HG03066 (cell line): ENCODE results near the gene PACS1.

Experiments used
- ATAC-seq: cut with Tn5 transposase; IDR thresholded peaks from one replicate; pipeline ENCODE4 v1.9.1; 2021; ENCODE audit warnings: low read depth; ENCODE audit not compliant: unreplicated experiment

PACS1 gene

DNA sequence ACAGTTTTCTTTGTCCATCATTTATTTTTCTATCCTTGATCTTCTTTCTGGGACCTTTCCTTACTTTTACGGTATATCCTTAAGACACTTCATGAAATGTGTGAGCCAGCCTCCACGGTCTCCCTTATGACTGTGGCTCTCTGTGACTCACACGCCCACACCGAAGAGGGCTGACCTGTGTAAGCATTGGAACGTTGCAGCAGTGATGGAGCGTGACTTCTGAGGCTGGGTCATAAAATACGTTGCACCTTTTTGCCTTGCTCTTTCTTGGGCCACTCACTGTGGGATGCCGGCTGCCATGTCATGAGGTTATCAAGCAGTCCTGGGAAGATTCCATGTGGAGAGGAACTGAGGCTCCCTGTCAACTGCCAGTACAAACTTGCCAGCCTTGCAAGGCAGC is 102.1 kb downstream of the PACS1 start:
- ATAC-seq: no peak

DNA sequence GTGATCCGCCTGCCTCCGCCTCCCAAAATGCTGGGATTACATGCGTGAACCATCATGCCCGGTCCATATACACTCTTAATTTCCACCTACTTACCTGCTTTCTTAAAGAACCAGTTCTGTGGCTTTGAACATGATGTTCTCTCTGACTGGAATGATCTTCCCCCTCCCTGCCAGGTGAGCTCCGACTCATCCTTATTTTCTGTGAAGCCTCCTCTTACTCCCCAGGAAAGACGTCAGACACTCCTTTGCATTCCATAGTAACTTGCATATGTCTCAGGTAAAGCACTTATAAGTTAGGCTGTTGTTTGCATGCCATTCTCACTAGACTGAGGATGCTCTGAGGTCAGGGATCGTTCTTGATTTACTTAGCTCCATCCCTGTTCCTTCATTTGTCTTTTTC is 106.6 kb downstream of the PACS1 start:
- ATAC-seq: no peak

DNA sequence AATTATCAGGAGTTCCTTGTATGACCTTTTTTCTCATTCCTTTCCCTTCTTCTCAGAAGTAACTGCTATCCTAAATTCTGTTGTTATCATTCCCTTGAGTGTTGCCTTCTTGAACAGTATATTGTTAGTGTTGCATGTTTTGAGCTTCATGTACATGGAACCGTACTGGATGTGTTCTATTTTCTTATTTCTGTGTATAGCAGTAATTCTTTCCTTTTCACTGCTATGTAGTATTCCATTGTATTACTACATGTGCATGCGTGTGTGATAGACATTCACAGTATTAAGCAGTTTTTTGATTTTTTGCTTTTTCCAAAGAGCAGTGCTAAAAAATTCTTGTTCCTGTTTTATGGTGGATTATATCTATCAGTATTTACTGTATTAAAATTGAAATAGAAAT is 108.1 kb downstream of the PACS1 start:
- ATAC-seq: no peak

DNA sequence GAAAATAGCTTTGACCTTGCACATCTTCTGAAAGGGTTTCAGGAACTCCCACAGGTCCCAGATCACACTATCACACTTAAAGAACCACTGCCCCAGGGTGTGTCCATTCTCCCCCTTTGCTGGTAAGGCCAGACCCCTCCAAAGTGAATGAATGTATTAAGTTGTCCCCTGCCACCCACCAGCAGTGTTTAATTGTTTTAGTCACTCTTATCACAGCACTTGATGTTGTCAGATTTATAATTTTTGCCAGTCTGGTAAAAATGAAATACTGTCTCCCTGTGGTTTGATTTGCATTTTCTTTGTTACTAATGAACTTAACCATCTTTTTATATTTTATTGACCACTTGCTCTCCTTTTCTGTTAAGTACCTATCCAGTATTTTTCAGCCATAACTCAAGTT is 108.8 kb downstream of the PACS1 start:
- no peak for ATAC-seq

DNA sequence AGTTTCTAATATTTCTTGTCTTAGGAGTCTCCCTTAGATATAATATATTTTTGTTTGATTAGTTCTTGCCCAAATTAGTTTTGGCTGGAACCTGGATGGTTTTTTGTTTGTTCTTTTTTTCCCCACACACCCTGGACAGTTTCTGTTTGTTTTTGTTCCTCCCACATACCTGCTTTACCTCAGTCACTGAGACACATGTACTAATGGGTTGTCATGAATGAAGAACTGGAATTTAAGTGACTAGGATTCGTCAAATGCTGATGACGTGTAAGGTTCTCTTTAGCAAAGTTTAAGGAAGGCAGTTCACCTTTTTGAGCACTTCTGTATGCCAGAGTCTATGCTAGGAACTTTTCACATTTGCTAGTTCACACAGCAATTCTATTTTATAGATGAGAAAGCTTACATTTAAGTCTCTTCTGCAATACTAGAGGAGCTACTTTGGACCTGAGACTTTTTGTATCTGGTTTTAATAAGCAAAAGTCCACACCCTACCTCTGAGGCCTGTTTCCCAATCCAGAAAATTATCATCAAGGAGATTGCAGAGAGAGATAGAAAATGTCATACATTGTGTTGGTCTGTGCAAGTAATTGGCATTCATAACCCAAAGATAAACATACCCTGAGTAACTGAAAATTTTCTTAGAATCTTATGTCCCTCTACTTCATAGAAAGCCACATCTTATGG is 111.7 kb downstream of the PACS1 start:
- ATAC-seq: no peak

DNA sequence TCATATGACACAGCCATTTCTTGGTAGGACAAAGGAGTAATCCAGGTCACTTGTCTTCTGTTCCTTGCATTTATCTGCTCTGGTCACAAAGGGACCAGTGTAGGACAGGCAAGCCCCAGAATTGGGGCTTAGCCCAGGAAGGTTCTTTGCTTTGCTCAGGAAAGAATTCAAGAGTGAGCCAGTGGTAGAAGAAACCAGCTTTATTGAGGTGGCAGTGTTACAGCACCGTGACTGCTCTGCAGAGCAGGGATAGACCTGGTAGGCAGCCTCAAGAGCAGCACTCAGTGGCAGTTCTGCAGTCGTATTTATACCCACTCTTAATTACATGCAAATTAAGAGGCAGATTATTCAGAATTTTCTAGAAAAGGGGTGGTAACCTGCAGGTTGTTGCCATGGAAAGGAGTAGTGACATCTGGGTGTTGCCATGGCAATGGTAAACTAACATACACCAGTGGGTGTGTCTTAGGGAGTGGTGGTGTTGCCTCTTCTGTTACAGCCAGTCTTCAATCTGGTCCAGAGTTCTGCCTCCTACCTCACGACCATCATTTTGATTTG is 113.5 kb downstream of the PACS1 start:
- no peak for ATAC-seq

DNA sequence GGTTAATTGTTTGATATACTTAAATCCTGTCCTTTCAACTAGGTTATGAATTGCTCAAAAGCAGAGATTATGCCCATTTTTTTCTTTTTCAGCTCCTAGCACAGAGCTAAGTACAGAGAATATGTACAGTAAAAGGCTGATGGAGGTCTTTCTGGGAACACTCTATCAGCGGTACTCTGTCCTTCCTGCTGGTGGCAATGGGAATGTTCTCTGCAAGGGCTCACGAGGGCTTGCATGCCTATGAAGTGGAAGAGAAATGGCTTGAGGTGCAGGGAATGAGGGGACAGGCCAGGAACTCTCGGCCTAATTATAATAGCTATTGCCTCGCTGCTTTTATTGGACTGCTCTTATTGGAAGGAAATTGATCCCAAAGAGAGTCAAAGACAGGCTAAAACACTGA is 114.7 kb downstream of the PACS1 start:
- no peak for ATAC-seq

DNA sequence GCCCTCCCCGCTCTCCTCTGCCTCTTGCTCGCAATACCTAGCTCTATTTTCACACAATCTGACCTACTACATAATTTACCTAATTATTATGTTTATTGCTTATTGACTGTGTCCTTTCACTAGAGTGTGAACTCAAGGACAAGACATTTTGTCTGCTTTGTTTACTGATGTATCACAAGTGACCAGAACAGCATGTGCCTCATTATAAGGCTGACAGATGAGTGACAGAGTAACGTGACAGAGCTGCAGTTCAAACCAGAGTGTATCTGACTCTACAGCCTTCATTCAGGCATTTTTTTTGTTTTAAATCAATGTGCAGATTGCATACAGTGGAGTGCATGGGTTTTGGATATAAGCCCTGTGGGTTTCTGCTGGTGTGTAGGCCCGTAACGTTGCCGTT is 116.4 kb downstream of the PACS1 start:
- ATAC-seq: no peak

DNA sequence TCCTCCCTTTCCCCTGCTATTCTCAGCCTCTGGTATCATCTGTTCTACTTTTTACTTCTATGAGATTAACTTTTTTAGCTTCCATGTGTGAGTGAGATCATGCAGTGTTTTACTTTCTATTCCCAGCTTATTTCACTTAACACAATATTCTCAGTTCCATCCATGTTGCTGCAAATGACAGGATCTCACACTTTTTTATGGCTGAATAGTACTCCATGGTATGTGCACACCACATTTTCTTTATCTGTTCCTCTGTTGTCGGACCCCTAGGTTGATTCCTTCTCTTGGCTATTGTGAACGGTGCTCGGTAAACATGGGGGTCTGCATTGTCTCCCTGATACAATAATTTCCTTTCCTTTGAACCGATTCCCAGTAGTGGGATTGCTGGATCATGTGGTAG is 117.4 kb downstream of the PACS1 start:
- ATAC-seq: no peak

DNA sequence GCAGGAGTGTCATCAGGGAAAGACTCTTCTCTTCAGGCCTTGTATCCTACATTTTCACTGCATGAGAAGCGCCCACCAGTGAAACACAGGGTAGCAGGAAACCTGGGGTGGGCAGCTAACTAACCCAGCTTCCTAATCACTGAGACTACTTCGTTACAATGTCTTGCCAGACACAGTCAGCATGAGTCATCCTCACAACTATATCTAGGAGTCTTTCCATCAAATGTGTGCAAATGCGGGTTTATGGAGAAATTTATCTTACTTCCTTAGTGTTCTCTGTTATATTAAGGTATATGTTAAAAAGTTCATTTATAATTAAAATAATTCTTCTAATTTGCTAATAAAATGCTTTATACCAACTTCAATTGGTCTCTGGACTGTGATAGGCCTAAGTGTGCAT is 118.5 kb downstream of the PACS1 start:
- ATAC-seq: no peak

DNA sequence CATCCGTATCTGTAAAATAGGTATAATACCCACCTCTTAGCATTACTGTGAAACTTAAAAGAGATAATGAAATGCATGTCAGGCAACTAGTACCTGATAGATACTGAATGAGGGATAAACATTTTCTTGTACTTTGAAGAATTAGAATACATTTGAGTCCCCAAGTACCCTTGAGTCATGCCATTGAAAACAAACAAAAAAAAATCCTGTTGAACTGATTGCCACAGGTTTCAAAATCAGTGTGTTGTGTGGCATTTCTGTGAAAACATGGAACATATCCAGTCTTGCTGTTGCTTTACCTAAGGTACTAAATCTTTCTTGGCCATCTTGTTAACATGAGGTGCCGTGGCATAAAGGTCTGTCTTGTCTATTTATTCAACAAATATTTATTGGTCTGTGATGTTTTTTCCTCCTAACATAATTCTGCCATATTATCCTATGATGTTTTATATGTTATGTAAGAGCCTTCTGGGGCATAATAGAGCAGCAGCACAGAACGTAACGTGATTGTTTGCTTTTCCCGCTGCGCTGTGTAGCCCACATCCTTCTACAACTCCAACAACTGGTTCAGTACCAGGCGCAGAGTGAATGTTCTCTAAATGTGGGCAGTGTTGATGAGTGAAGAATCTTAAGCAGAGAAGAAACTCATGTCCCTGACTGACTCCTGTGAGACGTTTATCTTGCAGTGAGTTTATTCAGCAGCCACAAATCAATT is 119.1 kb downstream of the PACS1 start:
- ATAC-seq: no peak

DNA sequence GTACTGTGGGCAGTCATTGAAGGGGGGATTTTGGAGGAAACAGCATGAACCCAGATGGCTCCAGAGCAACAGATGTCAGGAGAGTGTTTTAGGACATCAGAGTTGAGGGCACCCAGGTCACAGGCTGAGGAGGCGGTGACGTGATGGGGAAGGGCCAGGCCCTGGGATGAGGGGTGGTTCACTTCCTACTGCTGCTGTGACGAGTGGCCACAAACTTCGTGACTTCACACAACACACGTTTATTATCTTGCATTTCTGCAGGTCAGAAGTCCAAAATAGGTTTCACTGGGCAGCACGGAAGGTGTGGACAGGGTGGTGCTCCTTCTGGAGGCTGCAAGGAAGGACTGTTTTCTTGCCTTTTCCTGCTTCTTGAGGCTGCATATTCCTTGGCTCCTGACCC is 120.7 kb downstream of the PACS1 start:
- no peak for ATAC-seq

DNA sequence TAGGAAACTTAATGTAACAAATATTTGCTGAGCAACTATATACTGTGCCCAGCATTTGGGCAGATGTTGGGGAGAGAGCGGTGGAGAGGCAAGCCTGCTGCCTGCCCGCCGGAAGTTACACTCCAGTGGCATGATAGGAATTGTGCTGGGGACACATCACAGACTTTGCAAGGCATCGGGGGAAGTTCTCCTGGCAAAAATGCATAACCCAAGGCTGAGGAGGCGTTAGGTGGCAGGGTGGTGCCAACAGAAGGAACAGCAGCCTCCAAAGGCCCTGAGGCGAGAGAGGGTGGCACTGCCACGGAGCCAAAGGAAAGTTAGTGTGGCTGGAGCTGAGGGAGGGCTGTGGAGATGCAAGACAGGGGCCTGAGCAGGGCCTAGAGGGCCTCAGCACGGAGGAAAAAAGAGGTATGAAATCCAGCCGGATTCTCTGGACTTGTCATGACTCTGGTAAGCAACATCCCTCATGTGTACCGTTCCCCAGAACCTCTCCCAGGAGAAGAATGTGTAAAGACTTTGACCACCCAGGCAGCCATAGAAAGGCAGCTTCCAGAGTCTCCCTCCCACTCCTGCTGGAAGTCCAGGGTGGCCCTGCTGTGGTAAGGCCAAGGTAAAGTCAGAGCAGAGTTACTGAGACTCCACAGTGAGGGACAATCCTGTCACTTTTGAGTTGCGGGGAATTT is 122.2 kb downstream of the PACS1 start:
- no peak for ATAC-seq

DNA sequence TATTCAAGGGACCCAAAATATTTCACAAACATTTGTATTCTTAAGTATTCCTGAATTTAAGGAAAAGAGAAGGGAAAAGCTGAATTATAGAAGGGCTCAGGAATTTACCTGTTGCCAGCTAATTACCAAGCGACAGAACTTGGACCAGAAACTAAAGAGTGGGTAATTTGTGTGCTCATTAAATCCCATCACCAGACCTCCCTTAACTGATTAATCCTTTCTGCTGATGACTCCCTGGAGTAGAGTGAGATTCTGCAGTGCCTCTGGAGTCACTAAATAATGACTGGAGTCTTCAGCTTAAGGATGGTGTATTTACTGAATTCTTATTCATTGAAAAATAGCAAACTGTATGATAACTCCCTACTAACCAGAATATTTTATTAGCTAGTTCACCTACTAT is 124.3 kb downstream of the PACS1 start:
- ATAC-seq: no peak

DNA sequence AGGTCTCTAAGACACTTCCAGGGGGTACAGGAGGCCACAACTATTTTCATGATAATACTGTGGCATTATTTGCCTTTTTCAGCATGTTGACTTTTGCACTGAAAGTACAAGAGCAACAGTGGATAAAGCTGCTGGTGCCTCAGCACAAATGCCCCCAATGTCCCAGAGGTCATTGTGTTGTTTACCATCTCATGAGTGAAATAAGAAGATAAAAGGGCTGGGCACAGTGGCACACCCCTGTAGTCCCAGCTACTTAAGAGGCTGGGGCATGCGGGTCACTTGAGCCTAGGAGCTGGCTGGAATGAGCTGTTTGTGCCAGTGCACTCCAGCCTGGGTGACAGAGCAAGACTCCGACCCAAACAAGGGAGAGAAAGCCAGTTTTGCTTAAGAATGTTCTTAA is 125.8 kb downstream of the PACS1 start:
- no peak for ATAC-seq

DNA sequence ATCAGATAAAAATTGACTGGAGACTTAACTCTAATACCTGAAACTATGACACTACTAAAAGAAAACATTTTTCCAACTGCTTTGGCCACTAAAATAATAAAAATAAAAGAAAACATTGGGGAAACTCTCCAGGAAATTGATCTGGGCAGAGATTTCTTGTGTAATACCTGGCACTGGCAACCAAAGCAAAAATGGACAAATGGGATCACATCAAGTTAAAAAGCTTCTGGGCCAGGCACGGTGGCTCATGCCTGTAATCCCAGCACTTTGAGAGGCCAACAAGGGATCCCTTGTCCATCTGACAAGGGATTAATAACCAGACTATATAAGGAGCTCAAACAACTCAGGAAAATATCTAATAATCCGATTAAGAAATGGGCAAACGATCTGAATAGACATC is 133.8 kb downstream of the PACS1 start:
- ATAC-seq: no peak

DNA sequence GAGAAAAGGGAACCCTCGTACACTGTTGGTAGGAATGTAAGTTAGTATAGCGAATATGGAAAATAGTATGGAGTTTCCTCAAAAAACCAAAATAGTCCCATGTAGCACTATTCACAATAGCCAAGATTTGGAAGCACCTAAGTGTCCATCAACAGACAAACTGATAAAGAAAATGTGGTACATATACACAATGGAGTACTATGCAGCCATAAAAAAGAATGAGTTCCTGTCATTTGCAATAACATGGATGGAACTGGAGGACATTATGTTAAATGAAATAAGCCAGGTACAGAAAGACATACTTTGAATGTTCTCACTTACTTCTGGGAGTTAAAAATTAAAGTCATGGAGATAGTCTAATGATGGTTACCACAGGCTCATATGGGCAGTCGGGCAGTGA is 134.3 kb downstream of the PACS1 start:
- no peak for ATAC-seq

DNA sequence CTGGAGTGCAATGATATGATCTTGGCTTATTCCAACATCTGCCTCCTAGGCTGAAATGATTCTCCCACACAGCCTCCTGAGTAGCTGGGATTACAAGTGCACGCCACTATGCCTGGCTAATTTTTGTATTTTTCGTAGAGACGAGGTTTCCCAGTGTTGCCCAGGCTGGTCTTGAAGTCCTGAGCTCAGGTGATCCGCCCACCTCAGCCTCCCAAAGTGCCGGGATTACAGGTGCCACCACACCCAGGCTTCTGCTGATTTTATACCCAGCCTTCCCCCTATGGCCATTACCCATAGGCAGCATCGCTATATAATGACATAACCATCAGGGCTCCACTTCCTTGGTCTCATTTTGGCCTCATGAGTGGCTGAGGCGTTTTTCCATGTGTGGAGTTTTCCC is 137.7 kb downstream of the PACS1 start:
- no peak for ATAC-seq

DNA sequence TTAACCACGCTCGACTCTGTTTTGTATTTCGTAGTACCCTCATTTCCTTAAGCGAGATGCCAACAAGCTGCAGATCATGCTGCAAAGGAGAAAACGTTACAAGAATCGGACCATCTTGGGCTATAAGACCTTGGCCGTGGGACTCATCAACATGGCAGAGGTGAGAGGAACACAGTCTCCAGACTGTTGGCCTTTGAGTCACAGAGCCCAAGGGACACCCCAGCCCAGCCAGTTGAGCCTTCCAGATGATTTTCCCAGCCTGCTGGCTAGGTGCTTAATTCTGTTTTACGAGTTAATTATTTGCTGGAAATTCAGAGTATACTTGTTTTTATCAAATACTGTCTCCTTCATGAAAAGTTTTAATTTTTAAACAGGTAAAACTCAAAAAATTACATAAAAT is 141.0 kb downstream of the PACS1 start:
- ATAC-seq: no peak

DNA sequence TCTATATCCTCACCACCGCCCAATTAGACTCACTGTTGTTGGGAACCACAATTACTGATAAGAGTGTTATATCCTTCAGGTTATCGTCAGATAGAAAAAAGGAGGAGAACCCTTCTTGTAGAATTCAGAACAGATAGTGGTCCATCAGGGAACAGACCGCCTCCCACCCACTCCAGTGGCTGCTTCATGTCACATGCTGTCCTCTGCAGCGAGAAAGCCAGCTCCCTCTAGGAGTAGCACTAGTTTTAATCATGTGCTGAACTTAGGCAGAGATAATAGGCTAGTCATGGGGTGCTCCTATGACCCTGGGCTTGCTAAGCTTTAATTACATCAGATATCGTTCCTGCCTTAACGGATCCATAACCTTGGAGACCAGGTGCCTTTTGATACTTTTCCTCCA is 146.8 kb downstream of the PACS1 start:
- no peak for ATAC-seq

DNA sequence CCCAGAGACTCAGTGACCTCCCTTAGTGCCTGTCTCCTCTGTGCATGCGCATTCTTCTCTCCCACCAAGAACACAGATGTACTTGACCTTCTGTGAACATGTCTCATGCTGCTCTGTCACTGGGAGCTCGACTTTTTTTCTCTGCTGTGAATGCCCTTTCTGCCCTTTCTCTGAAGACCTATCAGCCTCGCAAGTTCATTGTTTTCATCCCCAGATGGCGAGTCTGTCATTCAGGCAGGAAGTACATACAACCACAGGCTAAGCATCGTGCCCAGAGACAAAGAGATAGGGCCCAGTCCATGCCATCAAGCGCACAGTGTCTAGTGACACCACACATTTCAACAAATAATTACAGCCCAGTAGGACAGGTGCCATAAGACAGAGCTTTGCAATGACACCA is 148.0 kb downstream of the PACS1 start:
- ATAC-seq: no peak
